ENCODE data around the gene FOXB1.

DNA sequence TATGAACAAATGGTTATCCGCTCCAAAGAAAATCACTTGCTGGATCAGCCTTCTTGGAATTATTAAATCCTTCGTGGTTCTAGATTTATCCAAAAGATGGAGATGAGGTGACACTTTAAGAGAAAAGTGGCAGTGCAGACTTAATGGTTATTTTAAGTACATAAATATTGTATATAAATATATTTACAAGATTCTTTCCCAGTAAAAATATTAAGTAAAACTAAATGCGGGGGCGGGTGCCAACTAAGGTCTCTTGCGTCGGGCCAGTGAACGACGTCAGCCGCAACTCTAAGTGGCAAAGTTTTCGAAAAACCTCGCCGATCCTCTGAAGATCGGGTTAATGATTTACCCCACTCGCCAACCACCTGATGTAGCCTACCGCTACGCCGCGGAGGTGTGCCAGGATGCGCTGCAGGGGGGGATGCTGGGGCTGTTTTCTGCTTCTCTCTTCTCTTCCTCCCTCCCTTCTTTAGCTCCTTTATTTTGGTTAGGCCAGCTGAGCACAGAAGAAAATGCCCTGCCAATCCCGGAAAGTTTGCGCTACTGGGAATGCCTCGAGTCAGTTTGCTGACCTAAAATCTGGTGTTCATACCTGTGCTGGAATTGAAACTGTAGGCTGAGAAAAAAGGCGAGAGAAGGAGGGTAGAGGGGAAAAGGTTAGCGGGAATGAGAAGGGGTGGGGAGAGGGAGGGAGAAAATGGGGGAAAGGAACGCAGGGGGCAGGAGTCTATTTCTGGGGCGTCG is 7.6 kb upstream of the FOXB1 start:
- TF ChIP-seq POLR2AphosphoS5 (IDR thresholded peaks at IDR 0.05; ENCODE audit: insufficient read depth in 1 of 2, low read depth in 1 of 2) (no peak), CTCF (IDR thresholded peaks at IDR 0.05) (no peak)

Data from vagina (tissue), 2 donors.